H9 (cell line): ENCODE data around the gene SPOP. TPM values are rescaled to one million over a fixed set of nuclear protein-coding genes. Genes with fewer than 3 reads are reported as not detected.

Source experiments
- DNase-seq: peaks from one replicate; pipeline ENCODE4 v3.0.0-alpha.2; 2017
- H2AFZ ChIP-seq: one replicate; pipeline ENCODE4 v1.6.1; 2013; ENCODE audit warnings: mild to moderate bottlenecking, low read length, control low read depth, moderate library complexity
- H2AK5ac ChIP-seq: 2 replicates; pipeline ENCODE4 v1.6.1; 2013; ENCODE audit warnings: low read length, control low read depth, mixed read lengths; ENCODE audit not compliant: insufficient read length
- H2BK120ac ChIP-seq: one replicate; pipeline ENCODE4 v1.6.1; 2013; ENCODE audit warnings: low read depth, mild to moderate bottlenecking, low read length, control low read depth, inconsistent platforms; ENCODE audit not compliant: poor library complexity, severe bottlenecking
- H2BK12ac ChIP-seq: 2 replicates; pipeline ENCODE4 v1.6.1; 2013; ENCODE audit warnings: low read length, control low read depth, mixed read lengths, low read depth; ENCODE audit not compliant: insufficient read length
- H2BK15ac ChIP-seq: 2 replicates; pipeline ENCODE4 v1.6.1; 2013; ENCODE audit warnings: low read depth, low read length, control low read depth
- H2BK20ac ChIP-seq: one replicate; pipeline ENCODE4 v1.6.1; 2013; ENCODE audit warnings: low read depth, mild to moderate bottlenecking, low read length, control low read depth, inconsistent platforms; ENCODE audit not compliant: poor library complexity, severe bottlenecking
- H2BK5ac ChIP-seq: 2 replicates; pipeline ENCODE4 v1.6.1; 2013; ENCODE audit warnings: low read length, control low read depth, mixed read lengths; ENCODE audit not compliant: insufficient read length
- H3K14ac ChIP-seq: 2 replicates; pipeline ENCODE4 v1.6.1; 2013; ENCODE audit warnings: low read length, control low read depth; ENCODE audit not compliant: insufficient read depth
- H3K18ac ChIP-seq: 2 replicates; pipeline ENCODE4 v1.6.1; 2013; ENCODE audit warnings: low read depth, mild to moderate bottlenecking, mixed read lengths, low read length, control low read depth; ENCODE audit not compliant: insufficient read length
- H3K23ac ChIP-seq: 2 replicates; pipeline ENCODE4 v1.6.1; 2013; ENCODE audit warnings: low read length, control low read depth, mixed read lengths, low read depth; ENCODE audit not compliant: insufficient read length
- H3K23me2 ChIP-seq: 2 replicates; pipeline ENCODE4 v1.6.1; 2013; ENCODE audit warnings: low read depth, mild to moderate bottlenecking, mixed read lengths, low read length, control low read depth; ENCODE audit not compliant: insufficient read length, poor library complexity, severe bottlenecking
- H3K27ac ChIP-seq: 2 replicates; pipeline ENCODE4 v1.5.1; 2013; ENCODE audit warnings: low read length, control low read depth, mixed read lengths, low read depth; ENCODE audit not compliant: insufficient read length
- H3K27me3 ChIP-seq: 2 replicates; pipeline ENCODE4 v1.6.1; 2013; ENCODE audit warnings: low read length, control low read depth, inconsistent platforms; ENCODE audit not compliant: insufficient read depth
- H3K4ac ChIP-seq: 2 replicates; pipeline ENCODE4 v1.6.1; 2013; ENCODE audit warnings: low read depth, mild to moderate bottlenecking, control low read depth, inconsistent platforms, low read length, moderate library complexity
- H3K4me1 ChIP-seq: 2 replicates; pipeline ENCODE4 v1.6.1; 2013; ENCODE audit warnings: low read length, control low read depth, inconsistent platforms; ENCODE audit not compliant: insufficient read depth
- H3K4me2 ChIP-seq: 2 replicates; pipeline ENCODE4 v1.6.1; 2013; ENCODE audit warnings: low read length, control low read depth, mixed read lengths; ENCODE audit not compliant: insufficient read length, insufficient read depth
- H3K56ac ChIP-seq: 2 replicates; pipeline ENCODE4 v1.6.1; 2013; ENCODE audit warnings: low read depth, mild to moderate bottlenecking, mixed read lengths, low read length, control low read depth; ENCODE audit not compliant: insufficient read length
- H3K79me1 ChIP-seq: 2 replicates; pipeline ENCODE4 v1.6.1; 2013; ENCODE audit warnings: low read depth, mild to moderate bottlenecking, moderate library complexity, low read length, control low read depth, inconsistent platforms; ENCODE audit not compliant: insufficient read depth, poor library complexity, severe bottlenecking
- H3K79me2 ChIP-seq: 2 replicates; pipeline ENCODE4 v1.6.1; 2013; ENCODE audit warnings: low read length, control low read depth, inconsistent platforms; ENCODE audit not compliant: insufficient read depth
- H3K9ac ChIP-seq: 2 replicates; pipeline ENCODE4 v1.6.1; 2013; ENCODE audit warnings: low read length, control low read depth, mixed read lengths; ENCODE audit not compliant: insufficient read length; ENCODE audit errors: extremely low read depth
- H3K9me3 ChIP-seq: one replicate; pipeline ENCODE4 v1.6.1; 2013; ENCODE audit warnings: low read depth, low read length, inconsistent platforms; ENCODE audit not compliant: control insufficient read depth
- H3T11ph ChIP-seq: one replicate; pipeline ENCODE4 v1.6.1; 2013; ENCODE audit warnings: mild to moderate bottlenecking, low read length, control low read depth, inconsistent platforms
- H4K20me1 ChIP-seq: one replicate; pipeline ENCODE4 v1.6.1; 2013; ENCODE audit not compliant: control insufficient read depth, insufficient read length, insufficient read depth
- H4K5ac ChIP-seq: 2 replicates; pipeline ENCODE4 v1.6.1; 2013; ENCODE audit warnings: low read depth, mild to moderate bottlenecking, mixed read lengths, low read length, control low read depth; ENCODE audit not compliant: insufficient read length
- H4K8ac ChIP-seq: replicated peaks from 2 replicates; pipeline ENCODE4 v1.6.1; 2013; ENCODE audit warnings: low read length, control low read depth, mixed read lengths, low read depth; ENCODE audit not compliant: insufficient read length
- H4K91ac ChIP-seq: 2 replicates; pipeline ENCODE4 v1.6.1; 2013; ENCODE audit warnings: low read depth, mild to moderate bottlenecking, moderate library complexity, mixed read lengths, low read length, control low read depth; ENCODE audit not compliant: insufficient read length
- H3K27ac Mint-ChIP-seq, 3 experiments: 2 replicates in 2 of 3; 3 replicates in 1 of 3; pipeline ENCODE4 v1.8.0; 2020 to 2021; ENCODE audit warnings: mixed read lengths in 3 of 3, mild to moderate bottlenecking in 1 of 3, moderate library complexity in 1 of 3
- H3K27me3 Mint-ChIP-seq: 2 replicates; pipeline ENCODE4 v1.8.0; 2021; ENCODE audit warnings: low read depth, mild to moderate bottlenecking, moderate library complexity, mixed read lengths
- H3K36me3 Mint-ChIP-seq, 3 experiments: 2 replicates in 2 of 3; 3 replicates in 1 of 3; pipeline ENCODE4 v1.8.0; 2020 to 2021; ENCODE audit warnings: low read depth in 3 of 3, mixed read lengths in 3 of 3; ENCODE audit not compliant: insufficient read depth in 1 of 3
- H3K4me1 Mint-ChIP-seq, 2 experiments: 2 replicates each; pipeline ENCODE4 v1.8.0; 2020; ENCODE audit warnings: mixed read lengths in 2 of 2
- H3K4me3 Mint-ChIP-seq, 2 experiments: 2 replicates in 1 of 2; 3 replicates in 1 of 2; pipeline ENCODE4 v1.8.0; 2020 to 2021; ENCODE audit warnings: mild to moderate bottlenecking in 2 of 2, mixed read lengths in 2 of 2, moderate library complexity in 1 of 2
- H3K9me3 Mint-ChIP-seq, 2 experiments: 2 replicates in 1 of 2; 3 replicates in 1 of 2; pipeline ENCODE4 v1.8.0; 2020; ENCODE audit warnings: mild to moderate bottlenecking in 2 of 2, mixed read lengths in 2 of 2, moderate library complexity in 1 of 2
- CTCF ChIP-seq: fragments of 200-600 bp; sonication (generic); conservative IDR thresholded peaks from 3 replicates; pipeline ENCODE4 v1.8.0; 2021; ENCODE audit warnings: antibody characterized with exemption, mild to moderate bottlenecking
- WGBS: extraction: QIAGEN DNeasy Blood & Tissue Kit; methylation state at CpG from one replicate; pipeline ENCODE4 v1.1.7; 2013; ENCODE audit warnings: missing lambda C conversion rate, low lambda C conversion rate, mixed read lengths; ENCODE audit not compliant: insufficient read length; ENCODE audit errors: extremely low coverage; 5-methylcytosine and 5-hydroxymethylcytosine counted together
- total RNA-seq: library from RNA; stranded (reverse); gene quantifications from 2 replicates; pipeline ENCODE4 v1.2.1, GENCODE V29; 2021

Gene SPOP
- total RNA-seq, 1 experiment from 2014 or later: 33.7 TPM

- Histone ChIP-seq H3K79me1 (no peaks in the 10 kb centered on the region), H2BK12ac (no peak overlapping the region), H3K18ac (no peak overlapping the region), H3K9me3 (no peaks in the 10 kb centered on the region), H3K23ac (no peak overlapping the region), H2BK120ac (no peak overlapping the region), H3K27me3 (no peaks in the 10 kb centered on the region), H3K14ac (no peak overlapping the region; the same call in 1 of the 2 replicates), H3K27ac (no peak overlapping the region), H3K56ac (no peak overlapping the region), H4K5ac (no peak overlapping the region), H4K91ac (no peak overlapping the region), H3K4me1 (peaks cover 9% of the 10 kb centered on the region; the same call in 1 of the 2 replicates), H3K4ac (no peak overlapping the region), H3K23me2 (no peaks in the 10 kb centered on the region), H3T11ph (no peak overlapping the region), H4K8ac (no peak overlapping the region), H2AK5ac (no peak overlapping the region), H3K79me2 (no peaks in the 10 kb centered on the region), H4K20me1 (no peaks in the 10 kb centered on the region), H2BK20ac (no peak overlapping the region), H2BK15ac (no peak overlapping the region), H3K9ac (no peak overlapping the region), H2BK5ac (no peak overlapping the region), H2AFZ (no peak overlapping the region), H3K4me2 (no peak overlapping the region)
- Mint-ChIP-seq H3K9me3 (no peaks in the 10 kb centered on the region), H3K4me3 (no peak overlapping the region), H3K27ac (peak overlapping the region in 1 of 3 experiments; percentile 30; a peak in 1 of 7 replicates), H3K36me3 (no peaks in the 10 kb centered on the region), H3K4me1 (peaks cover 15 to 18% of the 10 kb centered on the region in 2 experiments), H3K27me3 (peaks cover 8% of the 10 kb centered on the region)
- no CpG with 5 or more reads among the region's 10 CpGs for WGBS
- DNase-seq: peak; percentile 28
- TF ChIP-seq CTCF: no peak
Measured at GRCh38 chr17:49687878-49688491, 10.1 kb upstream of the SPOP start.
